ENCODE data around the gene TBX1.

GRCh38 chr22:19747551-19747950, 13.0 kb upstream of the TBX1 start:
- no peak for TF ChIP-seq CTCF (IDR thresholded peaks at IDR 0.05; ENCODE audit: low read depth, low read length)
- no peak for TF ChIP-seq MYC (IDR thresholded peaks at IDR 0.05; ENCODE audit: low read depth, low read length)

Data from NB4 (cell line).